Progenitor cell of endocrine pancreas (in vitro differentiated cells): Measurements from ENCODE around the gene CMYA5. TPM values are rescaled to one million over a fixed set of nuclear protein-coding genes. Genes with fewer than 3 reads are reported as not detected.

Source experiments
- DNase-seq: peaks from one replicate; pipeline ENCODE4 v3.0.0; 2021; ENCODE audit warnings: low spot score; ENCODE audit not compliant: unreplicated experiment
- H3K27ac Mint-ChIP-seq: 2 replicates; pipeline ENCODE4 v1.8.0; 2021; ENCODE audit warnings: mild to moderate bottlenecking, moderate library complexity, mixed read lengths
- H3K27me3 Mint-ChIP-seq: 2 replicates; pipeline ENCODE4 v1.8.0; 2021; ENCODE audit warnings: mixed read lengths
- H3K36me3 Mint-ChIP-seq: 2 replicates; pipeline ENCODE4 v1.8.0; 2022; ENCODE audit warnings: mixed read lengths; ENCODE audit not compliant: insufficient read depth
- H3K4me1 Mint-ChIP-seq: 2 replicates; pipeline ENCODE4 v1.8.0; 2021; ENCODE audit warnings: low read depth, mixed read lengths
- H3K4me3 Mint-ChIP-seq: 2 replicates; pipeline ENCODE4 v1.8.0; 2021; ENCODE audit warnings: low read depth, mild to moderate bottlenecking, moderate library complexity, mixed read lengths
- H3K9me3 Mint-ChIP-seq: 2 replicates; pipeline ENCODE4 v1.8.0; 2021; ENCODE audit warnings: low read depth, mixed read lengths
- CTCF ChIP-seq: fragments of 200-600 bp; sonication (generic); IDR thresholded peaks from one replicate; pipeline ENCODE4 v1.5.0; 2021; ENCODE audit warnings: antibody characterized with exemption, mild to moderate bottlenecking; ENCODE audit not compliant: unreplicated experiment
- total RNA-seq: library from RNA; stranded (reverse); gene quantifications from 2 replicates; pipeline ENCODE4 v1.2.1, GENCODE V29; 2021

Gene CMYA5
- total RNA-seq, 1 donor from 2014 or later, result 1.1 TPM

- no peaks in the 10 kb centered on the region for H3K9me3 Mint-ChIP-seq
- TF ChIP-seq CTCF, result no peak
- peaks cover 5% of the 10 kb centered on the region for H3K4me1 Mint-ChIP-seq
- peaks cover 26% of the 10 kb centered on the region for H3K27me3 Mint-ChIP-seq
- no peak overlapping the region for H3K4me3 Mint-ChIP-seq
- no peaks in the 10 kb centered on the region for H3K36me3 Mint-ChIP-seq
- no peak for DNase-seq
- H3K27ac Mint-ChIP-seq, result no peak overlapping the region
Observed at GRCh38 chr5:79728396-79728795, 38.8 kb downstream of the CMYA5 start.

- Mint-ChIP-seq H3K27ac (no peak overlapping the region), H3K4me3 (no peak overlapping the region), H3K9me3 (no peaks in the 10 kb centered on the region), H3K4me1 (peaks cover 5% of the 10 kb centered on the region), H3K27me3 (peaks cover 26% of the 10 kb centered on the region), H3K36me3 (no peaks in the 10 kb centered on the region)
- TF ChIP-seq CTCF, result no peak
- no peak for DNase-seq
Observed at GRCh38 chr5:79729679-79730078, 40.0 kb downstream of the CMYA5 start.

- peaks cover 28% of the 10 kb centered on the region for H3K27me3 Mint-ChIP-seq
- no peak for DNase-seq
- H3K36me3 Mint-ChIP-seq, result no peaks in the 10 kb centered on the region
- H3K27ac Mint-ChIP-seq, result no peak overlapping the region
- TF ChIP-seq CTCF, result no peak
- peaks cover 5% of the 10 kb centered on the region for H3K4me1 Mint-ChIP-seq
- no peaks in the 10 kb centered on the region for H3K9me3 Mint-ChIP-seq
- no peak overlapping the region for H3K4me3 Mint-ChIP-seq
Observed at GRCh38 chr5:79730564-79730963, 40.9 kb downstream of the CMYA5 start.

- no peak for TF ChIP-seq CTCF
- Mint-ChIP-seq H3K27ac (no peak overlapping the region), H3K9me3 (no peaks in the 10 kb centered on the region), H3K27me3 (peaks cover 35% of the 10 kb centered on the region), H3K4me1 (peaks cover 5% of the 10 kb centered on the region), H3K4me3 (no peak overlapping the region), H3K36me3 (no peaks in the 10 kb centered on the region)
- DNase-seq, result no peak
Observed at GRCh38 chr5:79731775-79732174, 42.1 kb downstream of the CMYA5 start.

GRCh38 chr5:79736528-79737514, 47.2 kb downstream of the CMYA5 start:
- no peak for DNase-seq
- H3K9me3 Mint-ChIP-seq, result no peaks in the 10 kb centered on the region
- H3K4me3 Mint-ChIP-seq, result no peak overlapping the region
- H3K27ac Mint-ChIP-seq, result no peak overlapping the region
- peaks cover 23% of the 10 kb centered on the region for H3K27me3 Mint-ChIP-seq
- H3K4me1 Mint-ChIP-seq, result no peaks in the 10 kb centered on the region
- TF ChIP-seq CTCF, result no peak
- no peaks in the 10 kb centered on the region for H3K36me3 Mint-ChIP-seq
